NCI-H524 (cell line): ENCODE results near the gene NGRN.

ENCODE experiments used
- DNase-seq, 2 experiments: peaks; one replicate each; lab custom pipeline; 2025; lab: John Stamatoyannopoulos, UW

NGRN gene

DNA sequence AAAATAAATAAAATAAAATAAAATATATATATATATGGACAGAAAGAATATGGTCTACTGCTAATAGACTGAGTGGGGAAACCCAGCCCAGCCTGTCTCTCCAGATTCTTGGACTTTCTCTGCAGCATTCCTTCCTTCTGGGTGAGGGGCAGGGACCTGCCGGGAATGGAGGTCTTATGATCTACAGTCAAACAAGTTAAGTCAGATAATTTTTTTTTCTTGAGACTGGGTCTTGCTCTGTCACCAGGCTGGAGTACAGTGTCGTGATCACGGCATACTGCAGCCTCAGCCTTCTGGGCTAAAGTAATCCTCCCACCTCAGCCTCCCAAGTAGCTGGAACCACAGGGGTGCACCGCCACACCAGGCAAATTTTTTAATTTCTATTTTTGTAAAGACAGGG lies 53.1 kb downstream of the NGRN start:
- no peak for DNase-seq

DNA sequence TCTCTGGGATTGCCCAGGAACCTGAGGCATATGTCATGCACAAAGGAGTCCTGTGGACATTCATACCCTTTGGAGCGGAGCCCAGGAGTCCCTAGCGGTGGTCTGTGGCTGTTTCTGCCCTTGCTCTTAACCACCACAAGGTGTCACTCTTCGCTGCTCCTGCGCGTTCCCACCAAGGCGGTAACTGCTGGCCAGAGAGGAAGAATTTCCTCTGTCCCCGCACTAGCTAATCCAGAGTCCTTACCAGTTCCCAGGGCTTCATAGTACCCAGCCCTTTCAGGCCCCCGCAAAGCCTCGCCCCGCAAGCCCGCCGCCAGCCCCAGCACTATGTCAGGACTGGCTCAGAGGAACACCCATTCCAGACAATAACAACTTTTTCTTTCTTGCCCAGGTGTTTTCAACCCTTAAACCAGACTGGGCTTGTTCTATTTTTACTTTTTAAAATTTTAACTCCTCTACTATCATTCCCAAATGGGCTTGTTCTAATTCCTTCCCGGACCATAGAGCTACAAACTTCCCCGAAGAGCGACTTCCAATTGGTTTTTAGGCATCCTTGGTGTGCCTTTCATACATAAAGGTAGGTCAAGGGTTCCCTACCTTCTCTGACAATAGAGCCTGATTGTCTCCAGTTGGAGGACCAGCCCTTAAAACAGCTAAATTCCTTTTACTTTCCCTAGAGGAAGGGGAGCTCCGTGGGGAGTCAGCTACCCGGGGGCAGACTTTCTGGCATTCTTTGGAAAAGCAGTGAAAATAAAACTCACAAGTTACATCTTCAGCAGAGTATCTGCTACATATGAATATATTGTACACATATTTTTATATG lies 54.8 kb downstream of the NGRN start:
- peak; percentile 92 to 94 for DNase-seq

DNA sequence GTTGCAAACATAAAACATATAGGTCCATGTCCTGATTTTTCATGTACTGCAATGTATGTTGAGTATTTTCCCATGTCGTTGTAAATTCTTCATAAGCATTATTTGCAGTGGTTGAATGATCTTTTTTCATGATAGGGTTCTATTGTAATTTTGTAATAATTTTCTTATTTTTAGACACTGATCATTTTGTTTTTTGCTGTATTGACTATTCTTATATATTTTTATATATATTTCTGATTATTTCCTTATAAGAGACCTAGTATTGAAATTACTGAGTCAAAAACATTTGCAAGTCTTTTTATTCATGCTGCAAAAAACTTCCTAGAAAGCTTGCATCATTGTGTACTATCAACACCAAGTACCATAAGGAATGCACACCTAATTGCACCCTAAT lies 55.4 kb downstream of the NGRN start:
- no peak for DNase-seq
